Heart left ventricle (tissue), 13 donors: ENCODE measurements around the gene PDE4DIP.
"Not testable (repeated sequence)": the region's sequence is repeated elsewhere in the genome, so short reads cannot be mapped to it uniquely, and the experiment has no call there.

Experiments
- CTCF ChIP-seq, 12 donors: fragments of 200-600 bp; sonication (generic) in 4 of 12; IDR thresholded peaks; one replicate each; pipeline versions ENCODE4 v1.5.0 to v1.8.0; 2018 to 2022; ENCODE audit warnings: antibody characterized with exemption in 12 of 12, mild to moderate bottlenecking in 5 of 12
- POLR2A ChIP-seq, 2 donors: fragments of 450-650 bp; IDR thresholded peaks; one replicate each; pipeline ENCODE4 v1.6.1; 2017; ENCODE audit warnings: antibody characterized with exemption in 2 of 2, mild to moderate bottlenecking in 2 of 2, moderate library complexity in 2 of 2
- donor health status: ischemic (EF 13 %, LVEDD 7.1; RV severe dilation, severe dysfunction).
- donor health status: DM: no; HTN: yes; CAD: no.
- donor health status: DM: no; HTN: no; CAD: no.
- donor health status: ischemic (EF 25% LVEDD 6.9; RV normal size, moderate dysfunction).
- donor health status: ischemic (EF 25% LVEDD 5.7; RV mildly dilated, moderate dysfunction).
- donor health status: ischemic (EF 35%, LVEDD 5.7; RV mildly dilated, moderate dysfunction).
- donor health status: nonischemic (EF 11% LVEDD 7.7; RV severe dilation, severe dysfunction).
- donor health status: DM: yes; HTN: yes; CAD: no.
- donor health status: PGD.
- donor health status: ischemic (EF 29% LVEDD 5.4; RV normal size, mild dysfunction).
- donor health status: nonischemic (EF 23%, LVEDD 6.1; RV moderate dilation, normal function).

- not testable (repeated sequence) for TF ChIP-seq CTCF, POLR2A (IDR thresholded peaks at IDR 0.05)
Observed at GRCh38 chr1:148909219-148909826, 65.1 kb downstream of the PDE4DIP start.
